Measurements from ENCODE around the gene KLF11. TPM values are rescaled to one million over a fixed set of nuclear protein-coding genes. Genes with fewer than 3 reads are reported as not detected.

KLF11 gene
- polyA plus RNA-seq, 4 donors, result 1.8 to 11.3 (median 6.2) TPM

- Histone ChIP-seq H3K9me3 (ENCODE audit: control insufficient read depth in 2 of 2, insufficient read depth in 1 of 2, low read depth in 1 of 2, low read length in 1 of 2) (peaks cover 0 to 21% of the 10 kb centered on the region in 2 donors), H3K4me3 (ENCODE audit: low read depth in 1 of 3, low read length in 3 of 3) (no peak overlapping the region), H3K27me3 (ENCODE audit: control insufficient read depth in 3 of 3, insufficient read depth in 3 of 3, low read length in 3 of 3) (peaks cover 0 to 4% (median 0%) of the 10 kb centered on the region in 3 donors), H3K27ac (ENCODE audit: low read depth in 1 of 3, low read length in 2 of 3) (no peak overlapping the region), H3K36me3 (ENCODE audit: control insufficient read depth in 3 of 3, insufficient read depth in 2 of 3, low read depth in 1 of 3, low read length in 3 of 3) (peaks cover 0 to 32% (median 0%) of the 10 kb centered on the region in 3 donors), H3K4me1 (ENCODE audit: control insufficient read depth in 3 of 3, insufficient read depth in 2 of 3, low read depth in 1 of 3, low read length in 2 of 3) (peaks cover 0 to 17% (median 2%) of the 10 kb centered on the region in 3 donors)
- 81% methylated on average over 15 to 16 of the region's 16 CpGs for WGBS, 3 donors
- DNase-seq (no peak), FAIRE-seq (no peak)
These were observed 3.5 kb upstream of the KLF11 start for GRCh38 chr2:10039658-10040410.

GRCh38 chr2:10041711-10042110 is 1.6 kb upstream of the KLF11 start:
- Histone ChIP-seq H3K9me3 (ENCODE audit: control insufficient read depth in 2 of 2, insufficient read depth in 1 of 2, low read depth in 1 of 2, low read length in 1 of 2) (peaks cover 0 to 22% of the 10 kb centered on the region in 2 donors), H3K4me3 (ENCODE audit: low read depth in 1 of 3, low read length in 3 of 3) (no peak overlapping the region), H3K27me3 (ENCODE audit: control insufficient read depth in 3 of 3, insufficient read depth in 3 of 3, low read length in 3 of 3) (peaks cover 0 to 4% (median 0%) of the 10 kb centered on the region in 3 donors), H3K36me3 (ENCODE audit: control insufficient read depth in 3 of 3, insufficient read depth in 2 of 3, low read depth in 1 of 3, low read length in 3 of 3) (peaks cover 0 to 35% (median 0%) of the 10 kb centered on the region in 3 donors), H3K4me1 (ENCODE audit: control insufficient read depth in 3 of 3, insufficient read depth in 2 of 3, low read depth in 1 of 3, low read length in 2 of 3) (peaks cover 0 to 20% (median 2%) of the 10 kb centered on the region in 3 donors), H3K27ac (ENCODE audit: low read depth in 1 of 3, low read length in 2 of 3) (peak overlapping the region in 1 of 3 donors; percentile 93)
- WGBS, 3 donors, result 83 to 97% (median 93%) methylated on average over 14 of the region's 14 CpGs
- FAIRE-seq (no peak), DNase-seq (no peak)

- peak overlapping the region; percentile 67 to 93 (median 86) for H3K27ac ChIP-seq (ENCODE audit: low read depth in 1 of 3, low read length in 2 of 3)
- H3K9me3 ChIP-seq (ENCODE audit: control insufficient read depth in 2 of 2, insufficient read depth in 1 of 2, low read depth in 1 of 2, low read length in 1 of 2), result peaks cover 0 to 22% of the 10 kb centered on the region in 2 donors
- 30 to 58% (median 43%) methylated on average over 47 to 54 of the region's 54 CpGs for WGBS, 3 donors
- H3K27me3 ChIP-seq (ENCODE audit: control insufficient read depth in 3 of 3, insufficient read depth in 3 of 3, low read length in 3 of 3), result peaks cover 0 to 4% (median 0%) of the 10 kb centered on the region in 3 donors
- peak overlapping the region in 2 of 3 donors; percentile 46 to 62 for H3K4me3 ChIP-seq (ENCODE audit: low read depth in 1 of 3, low read length in 3 of 3)
- peaks cover 2 to 20% (median 5%) of the 10 kb centered on the region in 3 donors for H3K4me1 ChIP-seq (ENCODE audit: control insufficient read depth in 3 of 3, insufficient read depth in 2 of 3, low read depth in 1 of 3, low read length in 2 of 3)
- peaks cover 0 to 34% (median 0%) of the 10 kb centered on the region in 3 donors for H3K36me3 ChIP-seq (ENCODE audit: control insufficient read depth in 3 of 3, insufficient read depth in 2 of 3, low read depth in 1 of 3, low read length in 3 of 3)
- DNase-seq, result peak; percentile 33 to 76
- no peak for FAIRE-seq
These were observed 819 bp upstream of the KLF11 start for GRCh38 chr2:10042301-10043161.

GRCh38 chr2:10043906-10044601 is 704 bp downstream of the KLF11 start:
- peak overlapping the region; percentile 47 to 77 (median 55) for H3K4me3 ChIP-seq (ENCODE audit: low read depth in 1 of 3, low read length in 3 of 3)
- H3K36me3 ChIP-seq (ENCODE audit: control insufficient read depth in 3 of 3, insufficient read depth in 2 of 3, low read depth in 1 of 3, low read length in 3 of 3), result peaks cover 0 to 37% (median 5%) of the 10 kb centered on the region in 3 donors
- 13 to 39% (median 13%) methylated on average over 60 to 90 of the region's 90 CpGs for WGBS, 3 donors
- DNase-seq (peak; percentile 91 to 97), FAIRE-seq (no peak)
- H3K9me3 ChIP-seq (ENCODE audit: control insufficient read depth in 2 of 2, insufficient read depth in 1 of 2, low read depth in 1 of 2, low read length in 1 of 2), result peaks cover 0 to 22% of the 10 kb centered on the region in 2 donors
- H3K27ac ChIP-seq (ENCODE audit: low read depth in 1 of 3, low read length in 2 of 3), result peak overlapping the region; percentile 90 to 99 (median 98)
- peaks cover 0 to 4% (median 0%) of the 10 kb centered on the region in 3 donors for H3K27me3 ChIP-seq (ENCODE audit: control insufficient read depth in 3 of 3, insufficient read depth in 3 of 3, low read length in 3 of 3)
- peaks cover 2 to 28% (median 5%) of the 10 kb centered on the region in 3 donors for H3K4me1 ChIP-seq (ENCODE audit: control insufficient read depth in 3 of 3, insufficient read depth in 2 of 3, low read depth in 1 of 3, low read length in 2 of 3)

- WGBS, 3 donors, result 64 to 80% (median 69%) methylated on average over 20 of the region's 20 CpGs
- H3K27me3 ChIP-seq (ENCODE audit: control insufficient read depth in 3 of 3, insufficient read depth in 3 of 3, low read length in 3 of 3), result peaks cover 0 to 4% (median 0%) of the 10 kb centered on the region in 3 donors
- no peak for DNase-seq
- FAIRE-seq, result no peak
- H3K36me3 ChIP-seq (ENCODE audit: control insufficient read depth in 3 of 3, insufficient read depth in 2 of 3, low read depth in 1 of 3, low read length in 3 of 3), result peaks cover 0 to 44% (median 6%) of the 10 kb centered on the region in 3 donors
- no peak overlapping the region for H3K4me3 ChIP-seq (ENCODE audit: low read depth in 1 of 3, low read length in 3 of 3)
- H3K9me3 ChIP-seq (ENCODE audit: control insufficient read depth in 2 of 2, insufficient read depth in 1 of 2, low read depth in 1 of 2, low read length in 1 of 2), result peaks cover 0 to 22% of the 10 kb centered on the region in 2 donors
- no peak overlapping the region for H3K27ac ChIP-seq (ENCODE audit: low read depth in 1 of 3, low read length in 2 of 3)
- peaks cover 2 to 38% (median 5%) of the 10 kb centered on the region in 3 donors for H3K4me1 ChIP-seq (ENCODE audit: control insufficient read depth in 3 of 3, insufficient read depth in 2 of 3, low read depth in 1 of 3, low read length in 2 of 3)
These were observed 2.4 kb downstream of the KLF11 start for GRCh38 chr2:10045561-10046355.

- peak in 1 of 2 donors; percentile 72 for DNase-seq
- Histone ChIP-seq H3K4me1 (ENCODE audit: control insufficient read depth in 3 of 3, insufficient read depth in 2 of 3, low read depth in 1 of 3, low read length in 2 of 3) (peaks cover 0 to 36% (median 5%) of the 10 kb centered on the region in 3 donors), H3K9me3 (ENCODE audit: control insufficient read depth in 2 of 2, insufficient read depth in 1 of 2, low read depth in 1 of 2, low read length in 1 of 2) (peaks cover 0 to 17% of the 10 kb centered on the region in 2 donors), H3K27ac (ENCODE audit: low read depth in 1 of 3, low read length in 2 of 3) (no peak overlapping the region), H3K36me3 (ENCODE audit: control insufficient read depth in 3 of 3, insufficient read depth in 2 of 3, low read depth in 1 of 3, low read length in 3 of 3) (peaks cover 0 to 42% (median 6%) of the 10 kb centered on the region in 3 donors), H3K4me3 (ENCODE audit: low read depth in 1 of 3, low read length in 3 of 3) (no peak overlapping the region), H3K27me3 (ENCODE audit: control insufficient read depth in 3 of 3, insufficient read depth in 3 of 3, low read length in 3 of 3) (peaks cover 0 to 4% (median 0%) of the 10 kb centered on the region in 3 donors)
- FAIRE-seq, result no peak
- 22 to 45% (median 33%) methylated on average over 7 of the region's 7 CpGs for WGBS, 3 donors
These were observed 3.6 kb downstream of the KLF11 start for GRCh38 chr2:10046931-10047330.

GRCh38 chr2:10047616-10048500 is 4.5 kb downstream of the KLF11 start:
- DNase-seq (no peak), FAIRE-seq (no peak)
- H3K27me3 ChIP-seq (ENCODE audit: control insufficient read depth in 3 of 3, insufficient read depth in 3 of 3, low read length in 3 of 3), result peaks cover 0 to under 1% (median 0%) of the 10 kb centered on the region in 3 donors
- WGBS, 3 donors, result 84 to 90% (median 86%) methylated on average over 15 of the region's 15 CpGs
- H3K9me3 ChIP-seq (ENCODE audit: control insufficient read depth in 2 of 2, insufficient read depth in 1 of 2, low read depth in 1 of 2, low read length in 1 of 2), result peaks cover 0 to 8% of the 10 kb centered on the region in 2 donors
- peaks cover 0 to 28% (median 5%) of the 10 kb centered on the region in 3 donors for H3K4me1 ChIP-seq (ENCODE audit: control insufficient read depth in 3 of 3, insufficient read depth in 2 of 3, low read depth in 1 of 3, low read length in 2 of 3)
- H3K4me3 ChIP-seq (ENCODE audit: low read depth in 1 of 3, low read length in 3 of 3), result no peak overlapping the region
- no peak overlapping the region for H3K27ac ChIP-seq (ENCODE audit: low read depth in 1 of 3, low read length in 2 of 3)
- H3K36me3 ChIP-seq (ENCODE audit: control insufficient read depth in 3 of 3, insufficient read depth in 2 of 3, low read depth in 1 of 3, low read length in 3 of 3), result peaks cover 0 to 48% (median 7%) of the 10 kb centered on the region in 3 donors

All from small intestine (tissue), 7 donors.